HEK293 (cell line): ENCODE measurements around the gene CLDN6.
A peak's percentile ranks its signal among the peaks of the same experiment; 100 is the strongest.

Experiments
- KLF8 ChIP-seq: fragments of 450-650 bp; formaldehyde crosslinking; IDR thresholded peaks from 2 replicates; pipeline ENCODE4 v1.5.1; 2016; ENCODE audit warnings: missing biosample characterization, missing genetic modification characterization
- TRIM28 ChIP-seq: IDR thresholded peaks from 2 replicates; pipeline ENCODE4 v1.6.1; 2011; ENCODE audit warnings: low read length, control low read depth, borderline replicate concordance
- ZBTB21 ChIP-seq: fragments of 450-650 bp; formaldehyde crosslinking; IDR thresholded peaks from 2 replicates; pipeline ENCODE4 v1.5.1; 2017; ENCODE audit warnings: missing biosample characterization, missing genetic modification characterization
- ZNF112 ChIP-seq: fragments of 450-650 bp; formaldehyde crosslinking; IDR thresholded peaks from 2 replicates; pipeline ENCODE4 v1.5.0; 2017; ENCODE audit warnings: missing biosample characterization, missing genetic modification characterization
- ZNF121 ChIP-seq: fragments of 450-650 bp; formaldehyde crosslinking; IDR thresholded peaks from 2 replicates; pipeline ENCODE4 v1.5.1; 2016; ENCODE audit warnings: missing biosample characterization, missing genetic modification characterization
- ZNF138 ChIP-seq: fragments of 450-650 bp; formaldehyde crosslinking; IDR thresholded peaks from 2 replicates; pipeline ENCODE4 v1.5.1; 2016; ENCODE audit warnings: missing biosample characterization, missing genetic modification characterization, borderline replicate concordance
- ZNF146 ChIP-seq: fragments of 450-650 bp; formaldehyde crosslinking; IDR thresholded peaks from 2 replicates; pipeline ENCODE4 v1.5.1; 2016; ENCODE audit warnings: missing biosample characterization, missing genetic modification characterization
- ZNF16 ChIP-seq: fragments of 450-650 bp; formaldehyde crosslinking; IDR thresholded peaks from 2 replicates; pipeline ENCODE4 v1.5.1; 2016; ENCODE audit warnings: low read depth, missing biosample characterization, missing genetic modification characterization
- ZNF2 ChIP-seq: fragments of 450-650 bp; formaldehyde crosslinking; IDR thresholded peaks from 2 replicates; pipeline ENCODE4 v1.5.1; 2016; ENCODE audit warnings: missing biosample characterization, missing genetic modification characterization
- ZNF324 ChIP-seq: fragments of 450-650 bp; formaldehyde crosslinking; IDR thresholded peaks from 2 replicates; pipeline ENCODE4 v1.5.1; 2016; ENCODE audit warnings: missing biosample characterization, missing genetic modification characterization
- ZNF529 ChIP-seq: fragments of 450-650 bp; formaldehyde crosslinking; IDR thresholded peaks from 2 replicates; pipeline ENCODE4 v1.5.1; 2017; ENCODE audit warnings: missing genetic modification characterization, missing biosample characterization; ENCODE audit not compliant: insufficient replicate concordance
- ZNF561 ChIP-seq: fragments of 450-650 bp; IDR thresholded peaks from 2 replicates; pipeline ENCODE4 v1.5.1; 2018; ENCODE audit warnings: missing biosample characterization, missing genetic modification characterization, borderline replicate concordance
- ZNF610 ChIP-seq: fragments of 450-650 bp; formaldehyde crosslinking; IDR thresholded peaks from 2 replicates; pipeline ENCODE4 v1.5.1; 2016; ENCODE audit warnings: missing biosample characterization, missing genetic modification characterization, borderline replicate concordance
- ZNF621 ChIP-seq: fragments of 450-650 bp; formaldehyde crosslinking; IDR thresholded peaks from 2 replicates; pipeline ENCODE4 v1.5.1; 2017; ENCODE audit warnings: missing biosample characterization, missing genetic modification characterization
- ZNF626 ChIP-seq: fragments of 450-650 bp; sonication (Bioruptor Pico); formaldehyde crosslinking; IDR thresholded peaks from 2 replicates; pipeline ENCODE4 v1.5.1; 2018; ENCODE audit warnings: missing biosample characterization, missing genetic modification characterization, inconsistent platforms
- ZNF660 ChIP-seq: fragments of 450-650 bp; IDR thresholded peaks from 2 replicates; pipeline ENCODE4 v1.5.1; 2018; ENCODE audit warnings: missing biosample characterization, mild to moderate bottlenecking, missing genetic modification characterization
- ZNF701 ChIP-seq: fragments of 450-650 bp; formaldehyde crosslinking; IDR thresholded peaks from 2 replicates; pipeline ENCODE4 v1.5.1; 2016; ENCODE audit warnings: missing biosample characterization, missing genetic modification characterization
- ZNF777 ChIP-seq: fragments of 450-650 bp; formaldehyde crosslinking; IDR thresholded peaks from 2 replicates; pipeline ENCODE4 v1.5.1; 2017; ENCODE audit warnings: missing biosample characterization, missing genetic modification characterization, borderline replicate concordance
- ZNF791 ChIP-seq: fragments of 450-650 bp; formaldehyde crosslinking; IDR thresholded peaks from 2 replicates; pipeline ENCODE4 v1.5.1; 2016; ENCODE audit warnings: missing biosample characterization, missing genetic modification characterization
- ZNF843 ChIP-seq: fragments of 450-650 bp; formaldehyde crosslinking; IDR thresholded peaks from 2 replicates; pipeline ENCODE4 v1.5.1; 2016; ENCODE audit warnings: missing biosample characterization, missing genetic modification characterization
- TF ChIP-seq, protein P1 (sequence below): IDR thresholded peaks from 2 replicates; pipeline ENCODE4 v1.6.1; 2011; ENCODE audit warnings: mild to moderate bottlenecking, low read depth, low read length, borderline replicate concordance
- TF ChIP-seq, protein P2 (sequence below): fragments of 450-650 bp; formaldehyde crosslinking; IDR thresholded peaks from 2 replicates; pipeline ENCODE4 v1.5.1; 2016; ENCODE audit warnings: missing biosample characterization, missing genetic modification characterization
- TF ChIP-seq, protein P3 (sequence below): fragments of 450-650 bp; formaldehyde crosslinking; IDR thresholded peaks from 2 replicates; pipeline ENCODE4 v1.5.1; 2017; ENCODE audit warnings: missing biosample characterization, mild to moderate bottlenecking, missing genetic modification characterization, moderate library complexity
- TF ChIP-seq, protein P4 (sequence below): fragments of 450-650 bp; formaldehyde crosslinking; IDR thresholded peaks from 2 replicates; pipeline ENCODE4 v1.5.1; 2016; ENCODE audit warnings: missing biosample characterization, missing genetic modification characterization
- TF ChIP-seq, protein P5 (sequence below): fragments of 450-650 bp; formaldehyde crosslinking; IDR thresholded peaks from 2 replicates; pipeline ENCODE4 v1.5.1; 2016; ENCODE audit warnings: missing biosample characterization, missing genetic modification characterization
- TF ChIP-seq, protein P6 (sequence below): fragments of 450-650 bp; formaldehyde crosslinking; IDR thresholded peaks from 2 replicates; pipeline ENCODE4 v1.5.1; 2016; ENCODE audit warnings: missing biosample characterization, missing genetic modification characterization
- TF ChIP-seq, protein P7 (sequence below): fragments of 450-650 bp; formaldehyde crosslinking; IDR thresholded peaks from 2 replicates; pipeline ENCODE4 v1.5.1; 2016; ENCODE audit warnings: missing biosample characterization, missing genetic modification characterization

The CLDN6 gene

DNA sequence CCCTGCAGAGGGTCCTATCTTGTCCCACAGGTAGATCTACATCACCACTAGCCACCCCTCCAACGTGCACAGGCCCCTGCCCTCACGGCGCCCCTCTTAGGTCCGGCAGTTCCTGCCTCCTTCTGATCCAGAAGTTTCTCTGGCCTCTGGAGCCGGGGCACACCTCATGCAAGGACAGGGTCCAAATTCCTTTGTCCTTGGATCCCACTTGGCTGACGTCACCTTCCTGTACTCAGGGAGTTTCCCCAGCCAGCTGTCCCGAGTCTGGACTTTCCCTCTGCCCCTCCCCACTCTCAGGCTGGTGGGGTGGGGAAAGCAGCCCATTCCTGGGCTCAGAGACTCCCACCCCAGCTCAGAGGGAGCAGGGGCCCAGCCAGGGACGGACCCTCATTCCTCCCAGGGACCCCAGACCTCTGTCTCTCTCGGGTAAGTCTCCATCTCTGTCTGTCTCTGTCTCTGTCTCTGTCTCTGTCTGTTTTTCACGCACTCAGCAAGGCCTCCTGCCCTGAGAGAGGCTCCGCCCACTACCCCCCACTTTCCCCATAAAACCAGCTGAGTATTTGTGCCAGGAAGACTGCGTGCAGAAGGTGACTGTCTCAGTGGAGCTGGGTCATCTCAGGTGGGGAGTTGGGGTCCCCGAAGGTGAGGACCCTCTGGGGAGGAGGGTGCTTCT, 47.2 kb upstream of the CLDN6 start, which contains the start of gene IL32 (continued):
- TF ChIP-seq ZNF561 (tag by site-specific recombination), result no peak
- TF ChIP-seq ZNF16 (tag by site-specific recombination), result no peak
- no peak for TF ChIP-seq ZNF529 (tag by site-specific recombination)
- TF ChIP-seq ZNF324 (tag by site-specific recombination), result 0 out of 2 replicates have a peak, but pooled peaks have one; percentile 49
- no peak for TF ChIP-seq ZNF701 (tag by site-specific recombination)
- no peak for TF ChIP-seq ZNF777
- TF ChIP-seq ZNF112, result no peak
- TF ChIP-seq ZNF621 (tag by site-specific recombination), result no peak
- TF ChIP-seq, protein P1, sequence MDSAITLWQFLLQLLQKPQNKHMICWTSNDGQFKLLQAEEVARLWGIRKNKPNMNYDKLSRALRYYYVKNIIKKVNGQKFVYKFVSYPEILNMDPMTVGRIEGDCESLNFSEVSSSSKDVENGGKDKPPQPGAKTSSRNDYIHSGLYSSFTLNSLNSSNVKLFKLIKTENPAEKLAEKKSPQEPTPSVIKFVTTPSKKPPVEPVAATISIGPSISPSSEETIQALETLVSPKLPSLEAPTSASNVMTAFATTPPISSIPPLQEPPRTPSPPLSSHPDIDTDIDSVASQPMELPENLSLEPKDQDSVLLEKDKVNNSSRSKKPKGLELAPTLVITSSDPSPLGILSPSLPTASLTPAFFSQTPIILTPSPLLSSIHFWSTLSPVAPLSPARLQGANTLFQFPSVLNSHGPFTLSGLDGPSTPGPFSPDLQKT, result no peak
- TF ChIP-seq ZNF610 (tag by site-specific recombination), result no peak
- TF ChIP-seq ZBTB21, result 0 out of 2 replicates have a peak, but pooled peaks have one; percentile 27
- no peak for TF ChIP-seq ZNF791 (tag by site-specific recombination)
- no peak for TF ChIP-seq ZNF660
- TF ChIP-seq KLF8 (tag by site-specific recombination), result no peak
- TF ChIP-seq, protein P2, sequence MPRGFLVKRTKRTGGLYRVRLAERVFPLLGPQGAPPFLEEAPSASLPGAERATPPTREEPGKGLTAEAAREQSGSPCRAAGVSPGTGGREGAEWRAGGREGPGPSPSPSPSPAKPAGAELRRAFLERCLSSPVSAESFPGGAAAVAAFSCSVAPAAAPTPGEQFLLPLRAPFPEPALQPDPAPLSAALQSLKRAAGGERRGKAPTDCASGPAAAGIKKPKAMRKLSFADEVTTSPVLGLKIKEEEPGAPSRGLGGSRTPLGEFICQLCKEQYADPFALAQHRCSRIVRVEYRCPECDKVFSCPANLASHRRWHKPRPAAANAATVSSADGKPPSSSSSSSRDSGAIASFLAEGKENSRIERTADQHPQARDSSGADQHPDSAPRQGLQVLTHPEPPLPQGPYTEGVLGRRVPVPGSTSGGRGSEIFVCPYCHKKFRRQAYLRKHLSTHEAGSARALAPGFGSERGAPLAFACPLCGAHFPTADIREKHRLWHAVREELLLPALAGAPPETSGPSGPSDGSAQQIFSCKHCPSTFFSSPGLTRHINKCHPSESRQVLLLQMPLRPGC (tag by site-specific recombination), result 0 out of 2 replicates have a peak, but pooled peaks have one; percentile 41
- TF ChIP-seq, protein P3, sequence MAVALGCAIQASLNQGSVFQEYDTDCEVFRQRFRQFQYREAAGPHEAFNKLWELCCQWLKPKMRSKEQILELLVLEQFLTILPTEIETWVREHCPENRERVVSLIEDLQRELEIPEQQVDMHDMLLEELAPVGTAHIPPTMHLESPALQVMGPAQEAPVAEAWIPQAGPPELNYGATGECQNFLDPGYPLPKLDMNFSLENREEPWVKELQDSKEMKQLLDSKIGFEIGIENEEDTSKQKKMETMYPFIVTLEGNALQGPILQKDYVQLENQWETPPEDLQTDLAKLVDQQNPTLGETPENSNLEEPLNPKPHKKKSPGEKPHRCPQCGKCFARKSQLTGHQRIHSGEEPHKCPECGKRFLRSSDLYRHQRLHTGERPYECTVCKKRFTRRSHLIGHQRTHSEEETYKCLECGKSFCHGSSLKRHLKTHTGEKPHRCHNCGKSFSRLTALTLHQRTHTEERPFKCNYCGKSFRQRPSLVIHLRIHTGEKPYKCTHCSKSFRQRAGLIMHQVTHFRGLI (tag by site-specific recombination), result no peak
- TF ChIP-seq ZNF843 (tag by site-specific recombination), result no peak
- TF ChIP-seq ZNF2 (tag by site-specific recombination), result no peak
- no peak for TF ChIP-seq ZNF626 (tag by site-specific recombination)
- no peak for TF ChIP-seq TRIM28
- TF ChIP-seq, protein P4, sequence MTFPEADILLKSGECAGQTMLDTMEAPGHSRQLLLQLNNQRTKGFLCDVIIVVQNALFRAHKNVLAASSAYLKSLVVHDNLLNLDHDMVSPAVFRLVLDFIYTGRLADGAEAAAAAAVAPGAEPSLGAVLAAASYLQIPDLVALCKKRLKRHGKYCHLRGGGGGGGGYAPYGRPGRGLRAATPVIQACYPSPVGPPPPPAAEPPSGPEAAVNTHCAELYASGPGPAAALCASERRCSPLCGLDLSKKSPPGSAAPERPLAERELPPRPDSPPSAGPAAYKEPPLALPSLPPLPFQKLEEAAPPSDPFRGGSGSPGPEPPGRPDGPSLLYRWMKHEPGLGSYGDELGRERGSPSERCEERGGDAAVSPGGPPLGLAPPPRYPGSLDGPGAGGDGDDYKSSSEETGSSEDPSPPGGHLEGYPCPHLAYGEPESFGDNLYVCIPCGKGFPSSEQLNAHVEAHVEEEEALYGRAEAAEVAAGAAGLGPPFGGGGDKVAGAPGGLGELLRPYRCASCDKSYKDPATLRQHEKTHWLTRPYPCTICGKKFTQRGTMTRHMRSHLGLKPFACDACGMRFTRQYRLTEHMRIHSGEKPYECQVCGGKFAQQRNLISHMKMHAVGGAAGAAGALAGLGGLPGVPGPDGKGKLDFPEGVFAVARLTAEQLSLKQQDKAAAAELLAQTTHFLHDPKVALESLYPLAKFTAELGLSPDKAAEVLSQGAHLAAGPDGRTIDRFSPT (tag by site-specific recombination), result no peak
- TF ChIP-seq ZNF146, result no peak
- TF ChIP-seq, protein P5, sequence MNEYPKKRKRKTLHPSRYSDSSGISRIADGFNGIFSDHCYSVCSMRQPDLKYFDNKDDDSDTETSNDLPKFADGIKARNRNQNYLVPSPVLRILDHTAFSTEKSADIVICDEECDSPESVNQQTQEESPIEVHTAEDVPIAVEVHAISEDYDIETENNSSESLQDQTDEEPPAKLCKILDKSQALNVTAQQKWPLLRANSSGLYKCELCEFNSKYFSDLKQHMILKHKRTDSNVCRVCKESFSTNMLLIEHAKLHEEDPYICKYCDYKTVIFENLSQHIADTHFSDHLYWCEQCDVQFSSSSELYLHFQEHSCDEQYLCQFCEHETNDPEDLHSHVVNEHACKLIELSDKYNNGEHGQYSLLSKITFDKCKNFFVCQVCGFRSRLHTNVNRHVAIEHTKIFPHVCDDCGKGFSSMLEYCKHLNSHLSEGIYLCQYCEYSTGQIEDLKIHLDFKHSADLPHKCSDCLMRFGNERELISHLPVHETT (tag by site-specific recombination), result no peak
- TF ChIP-seq, protein P6, sequence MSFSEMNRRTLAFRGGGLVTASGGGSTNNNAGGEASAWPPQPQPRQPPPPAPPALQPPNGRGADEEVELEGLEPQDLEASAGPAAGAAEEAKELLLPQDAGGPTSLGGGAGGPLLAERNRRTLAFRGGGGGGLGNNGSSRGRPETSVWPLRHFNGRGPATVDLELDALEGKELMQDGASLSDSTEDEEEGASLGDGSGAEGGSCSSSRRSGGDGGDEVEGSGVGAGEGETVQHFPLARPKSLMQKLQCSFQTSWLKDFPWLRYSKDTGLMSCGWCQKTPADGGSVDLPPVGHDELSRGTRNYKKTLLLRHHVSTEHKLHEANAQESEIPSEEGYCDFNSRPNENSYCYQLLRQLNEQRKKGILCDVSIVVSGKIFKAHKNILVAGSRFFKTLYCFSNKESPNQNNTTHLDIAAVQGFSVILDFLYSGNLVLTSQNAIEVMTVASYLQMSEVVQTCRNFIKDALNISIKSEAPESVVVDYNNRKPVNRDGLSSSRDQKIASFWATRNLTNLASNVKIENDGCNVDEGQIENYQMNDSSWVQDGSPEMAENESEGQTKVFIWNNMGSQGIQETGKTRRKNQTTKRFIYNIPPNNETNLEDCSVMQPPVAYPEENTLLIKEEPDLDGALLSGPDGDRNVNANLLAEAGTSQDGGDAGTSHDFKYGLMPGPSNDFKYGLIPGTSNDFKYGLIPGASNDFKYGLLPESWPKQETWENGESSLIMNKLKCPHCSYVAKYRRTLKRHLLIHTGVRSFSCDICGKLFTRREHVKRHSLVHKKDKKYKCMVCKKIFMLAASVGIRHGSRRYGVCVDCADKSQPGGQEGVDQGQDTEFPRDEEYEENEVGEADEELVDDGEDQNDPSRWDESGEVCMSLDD (tag by site-specific recombination), result no peak
- no peak for TF ChIP-seq ZNF121 (tag by site-specific recombination)
- TF ChIP-seq, protein P7, sequence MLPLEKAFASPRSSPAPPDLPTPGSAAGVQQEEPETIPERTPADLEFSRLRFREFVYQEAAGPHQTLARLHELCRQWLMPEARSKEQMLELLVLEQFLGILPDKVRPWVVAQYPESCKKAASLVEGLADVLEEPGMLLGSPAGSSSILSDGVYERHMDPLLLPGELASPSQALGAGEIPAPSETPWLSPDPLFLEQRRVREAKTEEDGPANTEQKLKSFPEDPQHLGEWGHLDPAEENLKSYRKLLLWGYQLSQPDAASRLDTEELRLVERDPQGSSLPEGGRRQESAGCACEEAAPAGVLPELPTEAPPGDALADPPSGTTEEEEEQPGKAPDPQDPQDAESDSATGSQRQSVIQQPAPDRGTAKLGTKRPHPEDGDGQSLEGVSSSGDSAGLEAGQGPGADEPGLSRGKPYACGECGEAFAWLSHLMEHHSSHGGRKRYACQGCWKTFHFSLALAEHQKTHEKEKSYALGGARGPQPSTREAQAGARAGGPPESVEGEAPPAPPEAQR (tag by site-specific recombination), result no peak
- no peak for TF ChIP-seq ZNF138 (tag by site-specific recombination)
